K562 (cell line): ENCODE results near the gene ARHGEF17.

Experiments
- CEBPB ChIP-seq: fragments of 450-650 bp; IDR thresholded peaks from 2 replicates; pipeline ENCODE4 v1.6.1; 2016; ENCODE audit warnings: missing genetic modification characterization, missing compliant biosample characterization
- DDX20 ChIP-seq: fragments of 450-650 bp; IDR thresholded peaks from 2 replicates; pipeline ENCODE4 v1.6.1; 2016; ENCODE audit warnings: missing genetic modification characterization, low read depth, mild to moderate bottlenecking, missing compliant biosample characterization, moderate library complexity
- EP300 ChIP-seq: IDR thresholded peaks from 2 replicates; pipeline ENCODE4 v1.6.1; 2012; ENCODE audit warnings: low read length, improper control_type of control experiment
- POLR2A ChIP-seq: fragments of 450-650 bp; conservative IDR thresholded peaks from 2 replicates; pipeline ENCODE4 v1.6.1; 2016
- ZNF324 ChIP-seq: fragments of 250-450 bp; sonication (Bioruptor Pico); IDR thresholded peaks from 2 replicates; pipeline ENCODE4 v1.4.0; 2020; ENCODE audit warnings: mild to moderate bottlenecking
- ZNF444 ChIP-seq: fragments of 250-450 bp; sonication (Bioruptor Pico); IDR thresholded peaks from 2 replicates; pipeline ENCODE4 v1.4.0; 2020; ENCODE audit warnings: mild to moderate bottlenecking, moderate library complexity
- TF ChIP-seq, protein P1 (sequence below), 3 experiments: fragments of 200-800 bp in 1 of 3; fragments of 250-450 bp in 1 of 3; fragments of 450-650 bp in 1 of 3; sonication (Bioruptor Pico) in 1 of 3; sonication (Bioruptor generic) in 1 of 3; formaldehyde crosslinking in 1 of 3; IDR thresholded peaks; 2 replicates each; pipeline versions ENCODE4 v1.6.1 to v1.8.0; 2016 to 2022; ENCODE audit warnings: mild to moderate bottlenecking in 2 of 3, missing genetic modification characterization in 2 of 3, missing compliant biosample characterization in 1 of 3, moderate library complexity in 1 of 3
- TF ChIP-seq, protein P2 (sequence below), 3 experiments: IDR thresholded peaks in 2 of 3; conservative IDR thresholded peaks in 1 of 3; 2 replicates each; pipeline ENCODE4 v1.5.1; 2011 to 2012; ENCODE audit warnings: low read length in 3 of 3, mild to moderate bottlenecking in 3 of 3, control low read depth in 2 of 3, improper control_type of control experiment in 1 of 3, inconsistent platforms in 1 of 3, low read depth in 1 of 3, mixed read lengths in 1 of 3, moderate library complexity in 1 of 3; ENCODE audit not compliant: insufficient read depth in 2 of 3
- TF ChIP-seq, protein P3 (sequence below): fragments of 450-650 bp; IDR thresholded peaks from 2 replicates; pipeline ENCODE4 v1.6.1; 2018; ENCODE audit not compliant: partially characterized antibody
- TF ChIP-seq, protein P4 (sequence below): fragments of 250-450 bp; sonication (Bioruptor Pico); IDR thresholded peaks from 2 replicates; pipeline ENCODE4 v1.8.0; 2021; ENCODE audit warnings: moderate library complexity, mild to moderate bottlenecking, inconsistent platforms

DNA sequence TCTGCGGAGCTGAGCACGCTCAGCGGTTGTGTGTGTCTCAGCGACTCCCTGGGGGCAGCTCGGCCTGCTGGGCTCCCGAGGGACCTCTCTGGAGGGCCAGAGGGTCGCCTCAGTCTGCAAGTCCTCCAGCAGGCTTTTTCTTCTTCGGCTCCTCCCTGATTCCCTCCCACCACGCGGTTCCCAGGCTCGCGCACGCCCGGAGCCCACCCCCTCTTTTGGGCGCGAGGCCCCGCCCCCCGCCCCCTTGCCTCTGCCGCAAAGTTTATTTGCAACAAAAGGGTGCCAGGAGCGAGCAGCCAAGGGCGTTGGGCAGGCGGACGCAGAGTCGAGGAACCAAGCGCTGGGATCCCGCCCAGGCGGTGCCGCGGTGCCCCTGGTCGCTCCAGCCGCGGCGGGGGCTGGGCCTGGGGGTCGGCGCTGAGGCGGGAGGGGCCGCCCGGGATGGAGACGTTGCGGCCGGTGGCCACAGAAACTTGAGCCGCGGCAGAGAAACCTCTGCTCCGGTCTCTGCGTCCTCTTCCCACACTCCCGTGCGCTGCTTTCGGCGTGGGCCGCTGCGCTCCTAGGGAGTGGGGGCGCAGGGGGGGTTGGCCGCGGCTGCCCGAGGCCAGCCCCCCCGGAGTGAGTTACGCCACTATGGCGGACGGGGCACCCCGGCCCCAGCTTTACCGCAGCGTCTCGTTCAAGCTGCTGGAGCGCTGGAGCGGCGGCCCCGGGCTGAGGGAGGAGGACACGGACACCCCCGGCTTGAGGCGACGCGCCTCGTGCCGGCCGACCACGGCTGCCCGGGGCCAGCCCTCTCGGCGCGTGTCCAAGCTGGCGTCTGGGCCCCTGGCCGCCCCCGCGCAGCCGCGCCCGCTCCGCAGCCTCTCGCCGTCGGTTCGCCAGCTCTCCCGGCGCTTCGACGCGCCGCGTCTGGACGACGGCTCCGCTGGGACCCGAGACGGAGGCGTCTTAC, at the start of gene ARHGEF17:
- TF ChIP-seq ZNF324 (CRISPR knock-in tag) (no peak), EP300 (no peak), CEBPB (tag) (no peak), POLR2A (no peak), DDX20 (tag) (no peak), ZNF444 (CRISPR knock-in tag) (no peak)
- TF ChIP-seq, protein P1, sequence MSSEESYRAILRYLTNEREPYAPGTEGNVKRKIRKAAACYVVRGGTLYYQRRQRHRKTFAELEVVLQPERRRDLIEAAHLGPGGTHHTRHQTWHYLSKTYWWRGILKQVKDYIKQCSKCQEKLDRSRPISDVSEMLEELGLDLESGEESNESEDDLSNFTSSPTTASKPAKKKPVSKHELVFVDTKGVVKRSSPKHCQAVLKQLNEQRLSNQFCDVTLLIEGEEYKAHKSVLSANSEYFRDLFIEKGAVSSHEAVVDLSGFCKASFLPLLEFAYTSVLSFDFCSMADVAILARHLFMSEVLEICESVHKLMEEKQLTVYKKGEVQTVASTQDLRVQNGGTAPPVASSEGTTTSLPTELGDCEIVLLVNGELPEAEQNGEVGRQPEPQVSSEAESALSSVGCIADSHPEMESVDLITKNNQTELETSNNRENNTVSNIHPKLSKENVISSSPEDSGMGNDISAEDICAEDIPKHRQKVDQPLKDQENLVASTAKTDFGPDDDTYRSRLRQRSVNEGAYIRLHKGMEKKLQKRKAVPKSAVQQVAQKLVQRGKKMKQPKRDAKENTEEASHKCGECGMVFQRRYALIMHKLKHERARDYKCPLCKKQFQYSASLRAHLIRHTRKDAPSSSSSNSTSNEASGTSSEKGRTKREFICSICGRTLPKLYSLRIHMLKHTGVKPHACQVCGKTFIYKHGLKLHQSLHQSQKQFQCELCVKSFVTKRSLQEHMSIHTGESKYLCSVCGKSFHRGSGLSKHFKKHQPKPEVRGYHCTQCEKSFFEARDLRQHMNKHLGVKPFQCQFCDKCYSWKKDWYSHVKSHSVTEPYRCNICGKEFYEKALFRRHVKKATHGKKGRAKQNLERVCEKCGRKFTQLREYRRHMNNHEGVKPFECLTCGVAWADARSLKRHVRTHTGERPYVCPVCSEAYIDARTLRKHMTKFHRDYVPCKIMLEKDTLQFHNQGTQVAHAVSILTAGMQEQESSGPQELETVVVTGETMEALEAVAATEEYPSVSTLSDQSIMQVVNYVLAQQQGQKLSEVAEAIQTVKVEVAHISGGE (CRISPR knock-in tag; IDR thresholded peaks at IDR 0.05) = no peak
- TF ChIP-seq, protein P2, sequence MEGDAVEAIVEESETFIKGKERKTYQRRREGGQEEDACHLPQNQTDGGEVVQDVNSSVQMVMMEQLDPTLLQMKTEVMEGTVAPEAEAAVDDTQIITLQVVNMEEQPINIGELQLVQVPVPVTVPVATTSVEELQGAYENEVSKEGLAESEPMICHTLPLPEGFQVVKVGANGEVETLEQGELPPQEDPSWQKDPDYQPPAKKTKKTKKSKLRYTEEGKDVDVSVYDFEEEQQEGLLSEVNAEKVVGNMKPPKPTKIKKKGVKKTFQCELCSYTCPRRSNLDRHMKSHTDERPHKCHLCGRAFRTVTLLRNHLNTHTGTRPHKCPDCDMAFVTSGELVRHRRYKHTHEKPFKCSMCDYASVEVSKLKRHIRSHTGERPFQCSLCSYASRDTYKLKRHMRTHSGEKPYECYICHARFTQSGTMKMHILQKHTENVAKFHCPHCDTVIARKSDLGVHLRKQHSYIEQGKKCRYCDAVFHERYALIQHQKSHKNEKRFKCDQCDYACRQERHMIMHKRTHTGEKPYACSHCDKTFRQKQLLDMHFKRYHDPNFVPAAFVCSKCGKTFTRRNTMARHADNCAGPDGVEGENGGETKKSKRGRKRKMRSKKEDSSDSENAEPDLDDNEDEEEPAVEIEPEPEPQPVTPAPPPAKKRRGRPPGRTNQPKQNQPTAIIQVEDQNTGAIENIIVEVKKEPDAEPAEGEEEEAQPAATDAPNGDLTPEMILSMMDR (IDR thresholded peaks at IDR 0.05 in 2 of 3, conservative IDR thresholded peaks at IDR 0.05 in 1 of 3; ENCODE audit: insufficient read depth in 2 of 3, low read depth in 1 of 3, low read length in 3 of 3) = no peak
- TF ChIP-seq, protein P3, sequence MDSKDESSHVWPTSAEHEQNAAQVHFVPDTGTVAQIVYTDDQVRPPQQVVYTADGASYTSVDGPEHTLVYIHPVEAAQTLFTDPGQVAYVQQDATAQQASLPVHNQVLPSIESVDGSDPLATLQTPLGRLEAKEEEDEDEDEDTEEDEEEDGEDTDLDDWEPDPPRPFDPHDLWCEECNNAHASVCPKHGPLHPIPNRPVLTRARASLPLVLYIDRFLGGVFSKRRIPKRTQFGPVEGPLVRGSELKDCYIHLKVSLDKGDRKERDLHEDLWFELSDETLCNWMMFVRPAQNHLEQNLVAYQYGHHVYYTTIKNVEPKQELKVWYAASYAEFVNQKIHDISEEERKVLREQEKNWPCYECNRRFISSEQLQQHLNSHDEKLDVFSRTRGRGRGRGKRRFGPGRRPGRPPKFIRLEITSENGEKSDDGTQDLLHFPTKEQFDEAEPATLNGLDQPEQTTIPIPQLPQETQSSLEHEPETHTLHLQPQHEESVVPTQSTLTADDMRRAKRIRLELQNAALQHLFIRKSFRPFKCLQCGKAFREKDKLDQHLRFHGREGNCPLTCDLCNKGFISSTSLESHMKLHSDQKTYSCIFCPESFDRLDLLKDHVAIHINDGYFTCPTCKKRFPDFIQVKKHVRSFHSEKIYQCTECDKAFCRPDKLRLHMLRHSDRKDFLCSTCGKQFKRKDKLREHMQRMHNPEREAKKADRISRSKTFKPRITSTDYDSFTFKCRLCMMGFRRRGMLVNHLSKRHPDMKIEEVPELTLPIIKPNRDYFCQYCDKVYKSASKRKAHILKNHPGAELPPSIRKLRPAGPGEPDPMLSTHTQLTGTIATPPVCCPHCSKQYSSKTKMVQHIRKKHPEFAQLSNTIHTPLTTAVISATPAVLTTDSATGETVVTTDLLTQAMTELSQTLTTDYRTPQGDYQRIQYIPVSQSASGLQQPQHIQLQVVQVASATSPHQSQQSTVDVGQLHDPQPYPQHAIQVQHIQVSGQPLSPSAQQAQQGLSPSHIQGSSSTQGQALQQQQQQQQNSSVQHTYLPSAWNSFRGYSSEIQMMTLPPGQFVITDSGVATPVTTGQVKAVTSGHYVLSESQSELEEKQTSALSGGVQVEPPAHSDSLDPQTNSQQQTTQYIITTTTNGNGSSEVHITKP = no peak
- TF ChIP-seq, protein P4, sequence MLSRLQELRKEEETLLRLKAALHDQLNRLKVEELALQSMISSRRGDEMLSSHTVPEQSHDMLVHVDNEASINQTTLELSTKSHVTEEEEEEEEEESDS (CRISPR knock-in tag) = no peak
